Measurements from ENCODE around the gene CCDC9B. TPM values are rescaled to one million over a fixed set of nuclear protein-coding genes. Genes with fewer than 3 reads are reported as not detected.

Gene CCDC9B
- polyA plus RNA-seq, 1 of the 3 experiments (the other 2 are of a cell fraction), result 13.7 TPM

GRCh38 chr15:40313531-40314398 lies 27.0 kb downstream of the CCDC9B start:
- Histone ChIP-seq H3F3A (replicated peaks; ENCODE audit: insufficient read depth) (peaks cover 7% of the 10 kb centered on the region), H3K4me3 (ENCODE audit: low read depth in 2 of 2, low read length in 1 of 2) (no peak overlapping the region), H3K4me2 (peak overlapping the region; percentile 50; the same call in 1 of the 2 replicates), H3K79me2 (ENCODE audit: insufficient read depth) (no peaks in the 10 kb centered on the region), H3K9me3 (no peaks in the 10 kb centered on the region), H3K36me3 (replicated peaks in 1 of 2; ENCODE audit: control insufficient read depth in 1 of 2, insufficient read depth in 2 of 2, low read length in 1 of 2) (no peaks in the 10 kb centered on the region), H3K27me3 (ENCODE audit: insufficient read depth) (no peaks in the 10 kb centered on the region), H2AFZ (ENCODE audit: low read depth) (no peak overlapping the region), H3K27ac (ENCODE audit: low read depth in 2 of 2, low read length in 1 of 2) (no peak overlapping the region), H3K9ac (no peak overlapping the region), H3K9me2 (no peaks in the 10 kb centered on the region), H3K4me1 (ENCODE audit: control insufficient read depth in 1 of 2, insufficient read depth in 2 of 2, low read depth in 1 of 2, low read length in 1 of 2) (peaks cover 6 to 17% of the 10 kb centered on the region in 2 experiments; a peak in 3 of 4 replicates), H4K20me1 (ENCODE audit: insufficient read depth) (no peaks in the 10 kb centered on the region)
- DNase-seq, result no peak
- CTCF ChIA-PET, result interaction anchor here (1.1 to 70.6 kb wide), 7 partner anchors 1 to 108 kb away, joined by 3 to 2194 read pairs (median 5); partner anchors contain the start of genes ANKRD63, CCDC9B, DISP2 and INAFM2
- 51% methylated on average over 10 of the region's 10 CpGs for WGBS (ENCODE audit: low lambda C conversion rate)
- peak; percentile 77; the same call in 1 of the 2 replicates for TF ChIP-seq MXI1 (IDR thresholded peaks at IDR 0.05; ENCODE audit: low read depth, low read length)
- TF ChIP-seq NRF1 (IDR thresholded peaks at IDR 0.05; ENCODE audit: low read depth, low read length), result no peak
- no peak for TF ChIP-seq SIN3A (IDR thresholded peaks at IDR 0.05; ENCODE audit: borderline replicate concordance, low read depth, low read length)
- TF ChIP-seq NFIC (IDR thresholded peaks at IDR 0.05; ENCODE audit: borderline replicate concordance), result peak; percentile 46; the same call in 1 of the 2 replicates
- POLR2A ChIA-PET, result no interaction called here

GRCh38 chr15:40312370-40313158 lies 28.2 kb downstream of the CCDC9B start:
- no peak overlapping the region for H2AFZ ChIP-seq (ENCODE audit: low read depth)
- no peaks in the 10 kb centered on the region for H3K9me2 ChIP-seq
- no peaks in the 10 kb centered on the region for H3K79me2 ChIP-seq (ENCODE audit: insufficient read depth)
- H4K20me1 ChIP-seq (ENCODE audit: insufficient read depth), result no peaks in the 10 kb centered on the region
- no peak for DNase-seq
- H3K36me3 ChIP-seq (replicated peaks in 1 of 2; ENCODE audit: control insufficient read depth in 1 of 2, insufficient read depth in 2 of 2, low read length in 1 of 2), result no peaks in the 10 kb centered on the region
- no peak overlapping the region for H3K4me2 ChIP-seq
- H3K27ac ChIP-seq (ENCODE audit: low read depth in 2 of 2, low read length in 1 of 2), result no peak overlapping the region
- peaks cover 7 to 17% of the 10 kb centered on the region in 2 experiments; a peak in 3 of 4 replicates for H3K4me1 ChIP-seq (ENCODE audit: control insufficient read depth in 1 of 2, insufficient read depth in 2 of 2, low read depth in 1 of 2, low read length in 1 of 2)
- CTCF ChIA-PET, result interaction anchor here (0.6 to 70.6 kb wide), 7 partner anchors 2 to 110 kb away, joined by 3 to 2194 read pairs (median 65); partner anchors contain the start of genes ANKRD63, CCDC9B, DISP2 and INAFM2
- no peaks in the 10 kb centered on the region for H3K9me3 ChIP-seq
- peaks cover 7% of the 10 kb centered on the region for H3F3A ChIP-seq (replicated peaks; ENCODE audit: insufficient read depth)
- TF ChIP-seq SIN3A (IDR thresholded peaks at IDR 0.05; ENCODE audit: borderline replicate concordance, low read depth, low read length), result no peak
- TF ChIP-seq REST (IDR thresholded peaks at IDR 0.05; ENCODE audit: low read depth, low read length), result no peak
- TF ChIP-seq MAX (IDR thresholded peaks at IDR 0.05; ENCODE audit: low read depth), result no peak
- no peak for TF ChIP-seq FOXM1 (IDR thresholded peaks at IDR 0.05; ENCODE audit: low read depth)
- TF ChIP-seq SMC3 (IDR thresholded peaks at IDR 0.05; ENCODE audit: low read depth, low read length), result no peak
- TF ChIP-seq NRF1 (IDR thresholded peaks at IDR 0.05; ENCODE audit: low read depth, low read length), result no peak
- no peak for TF ChIP-seq USF2 (IDR thresholded peaks at IDR 0.05; ENCODE audit: borderline replicate concordance, low read depth, low read length)
- TF ChIP-seq POLR2AphosphoS5 (IDR thresholded peaks at IDR 0.05; ENCODE audit: low read depth, low read length), result no peak
- no peak for TF ChIP-seq GATA2 (CRISPR knock-in tag; IDR thresholded peaks at IDR 0.05)
- no peak for TF ChIP-seq USF1 (IDR thresholded peaks at IDR 0.05; ENCODE audit: borderline replicate concordance, low read depth)
- no peak for TF ChIP-seq RFX5 (IDR thresholded peaks at IDR 0.05; ENCODE audit: low read length)
- no peak for TF ChIP-seq MXI1 (IDR thresholded peaks at IDR 0.05; ENCODE audit: low read depth, low read length)
- POLR2A ChIA-PET, result interaction anchor here (0.6 kb wide), 1 partner anchor 84 kb away, joined by 5 read pairs; no protein-coding TSS in a partner anchor
- WGBS (ENCODE audit: low lambda C conversion rate), result 85% methylated on average over 8 of the region's 10 CpGs
- H3K27me3 ChIP-seq (ENCODE audit: insufficient read depth), result no peaks in the 10 kb centered on the region
- H3K4me3 ChIP-seq (ENCODE audit: low read depth in 2 of 2, low read length in 1 of 2), result no peak overlapping the region
- H3K9ac ChIP-seq, result no peak overlapping the region

All from SK-N-SH (cell line).